ENCODE measurements around the gene DUSP28. TPM values are rescaled to one million over a fixed set of nuclear protein-coding genes. Genes with fewer than 3 reads are reported as not detected.

The DUSP28 gene
- polyA plus RNA-seq, 1 donor = 6.6 TPM

- H3K9me3 ChIP-seq (ENCODE audit: control insufficient read depth, low read depth, low read length) = peaks cover 3% of the 10 kb centered on the region
- DNase-seq = peak; percentile 92 to 93
- H3K4me1 ChIP-seq (ENCODE audit: control insufficient read depth, insufficient read depth, low read length) = peaks cover 33% of the 10 kb centered on the region
- no CpG with 5 or more reads among the region's 27 CpGs for WGBS (ENCODE audit: insufficient coverage, low lambda C conversion rate)
- H3K36me3 ChIP-seq (ENCODE audit: control insufficient read depth, insufficient read depth, low read length) = peaks cover 43% of the 10 kb centered on the region
- H3K4me3 ChIP-seq (ENCODE audit: low read length) = no peak overlapping the region
- H3K27me3 ChIP-seq (ENCODE audit: control insufficient read depth, insufficient read depth, low read length) = no peaks in the 10 kb centered on the region
- peak overlapping the region; percentile 88 for H3K27ac ChIP-seq (ENCODE audit: low read length)
Measured at GRCh38 chr2:240579771-240580614, 19.8 kb downstream of the DUSP28 start.

DNA sequence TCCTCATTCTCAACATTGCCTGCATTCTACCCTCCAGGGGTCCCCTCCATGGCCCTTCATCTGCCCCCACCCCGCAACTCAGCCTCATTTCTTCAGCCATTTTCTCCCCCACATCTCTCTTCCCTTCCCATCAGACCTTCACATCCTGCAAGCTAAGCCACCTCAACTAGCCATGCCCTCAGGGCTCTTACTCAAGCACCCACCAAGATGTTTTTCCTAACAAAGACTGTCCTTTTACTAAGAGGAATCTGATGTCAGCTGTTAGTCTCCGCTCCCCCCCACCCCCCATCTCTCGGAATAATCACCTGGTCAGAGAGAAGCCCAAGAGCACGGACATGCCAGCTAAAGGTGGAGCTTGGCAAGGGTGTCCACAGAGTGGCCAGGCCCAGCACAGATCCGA lies 21.7 kb downstream of the DUSP28 start:
- no peak overlapping the region for H3K27ac ChIP-seq (ENCODE audit: low read length)
- no peak for DNase-seq
- H3K4me3 ChIP-seq (ENCODE audit: low read length) = no peak overlapping the region
- peaks cover 24% of the 10 kb centered on the region for H3K36me3 ChIP-seq (ENCODE audit: control insufficient read depth, insufficient read depth, low read length)
- no peaks in the 10 kb centered on the region for H3K27me3 ChIP-seq (ENCODE audit: control insufficient read depth, insufficient read depth, low read length)
- 100% methylated on average over 1 of the region's 5 CpGs for WGBS (ENCODE audit: insufficient coverage, low lambda C conversion rate)
- peaks cover 37% of the 10 kb centered on the region for H3K4me1 ChIP-seq (ENCODE audit: control insufficient read depth, insufficient read depth, low read length)
- peaks cover 3% of the 10 kb centered on the region for H3K9me3 ChIP-seq (ENCODE audit: control insufficient read depth, low read depth, low read length)

GRCh38 chr2:240582781-240583180 lies 22.6 kb downstream of the DUSP28 start:
- H3K27me3 ChIP-seq (ENCODE audit: control insufficient read depth, insufficient read depth, low read length) = no peaks in the 10 kb centered on the region
- H3K9me3 ChIP-seq (ENCODE audit: control insufficient read depth, low read depth, low read length) = peaks cover 3% of the 10 kb centered on the region
- H3K36me3 ChIP-seq (ENCODE audit: control insufficient read depth, insufficient read depth, low read length) = peaks cover 15% of the 10 kb centered on the region
- WGBS (ENCODE audit: insufficient coverage, low lambda C conversion rate) = no CpG with 5 or more reads among the region's 3 CpGs
- no peak overlapping the region for H3K4me3 ChIP-seq (ENCODE audit: low read length)
- peaks cover 44% of the 10 kb centered on the region for H3K4me1 ChIP-seq (ENCODE audit: control insufficient read depth, insufficient read depth, low read length)
- no peak overlapping the region for H3K27ac ChIP-seq (ENCODE audit: low read length)
- no peak for DNase-seq

GRCh38 chr2:240583774-240584173 lies 23.6 kb downstream of the DUSP28 start:
- Histone ChIP-seq H3K4me3 (ENCODE audit: low read length) (no peak overlapping the region), H3K36me3 (ENCODE audit: control insufficient read depth, insufficient read depth, low read length) (peaks cover 5% of the 10 kb centered on the region), H3K27ac (ENCODE audit: low read length) (no peak overlapping the region), H3K4me1 (ENCODE audit: control insufficient read depth, insufficient read depth, low read length) (peaks cover 44% of the 10 kb centered on the region), H3K9me3 (ENCODE audit: control insufficient read depth, low read depth, low read length) (peaks cover 3% of the 10 kb centered on the region), H3K27me3 (ENCODE audit: control insufficient read depth, insufficient read depth, low read length) (no peaks in the 10 kb centered on the region)
- no peak for DNase-seq
- WGBS (ENCODE audit: insufficient coverage, low lambda C conversion rate) = no CpG with 5 or more reads among the region's 4 CpGs

DNA sequence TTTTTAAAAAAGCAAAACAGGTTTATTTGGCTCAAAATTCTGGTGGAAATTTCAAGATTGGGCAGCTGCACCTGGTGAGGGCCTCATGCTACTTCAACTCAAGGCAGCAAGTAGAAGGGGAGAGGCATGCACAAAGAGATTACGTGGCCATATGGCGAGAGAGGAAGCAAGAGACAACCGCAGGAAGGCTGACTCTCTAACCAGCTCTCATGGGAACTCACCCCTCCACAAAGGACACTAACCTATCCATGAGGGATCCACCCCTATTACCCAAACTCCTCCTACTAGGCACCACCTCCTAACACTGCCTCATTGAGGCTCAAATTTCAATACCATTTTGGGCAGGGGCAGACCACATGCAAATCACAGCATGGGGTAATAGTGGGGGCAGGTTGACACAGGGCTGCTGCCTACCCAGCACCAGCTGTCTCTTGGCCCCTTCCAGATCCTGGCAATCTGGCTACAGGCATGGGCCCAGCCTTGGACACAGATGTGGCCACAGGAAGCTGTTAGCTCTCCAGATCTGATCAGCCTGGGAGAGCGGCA lies 24.4 kb downstream of the DUSP28 start:
- Histone ChIP-seq H3K36me3 (ENCODE audit: control insufficient read depth, insufficient read depth, low read length) (peaks cover 3% of the 10 kb centered on the region), H3K27me3 (ENCODE audit: control insufficient read depth, insufficient read depth, low read length) (no peaks in the 10 kb centered on the region), H3K27ac (ENCODE audit: low read length) (no peak overlapping the region), H3K9me3 (ENCODE audit: control insufficient read depth, low read depth, low read length) (peaks cover 3% of the 10 kb centered on the region), H3K4me3 (ENCODE audit: low read length) (no peak overlapping the region), H3K4me1 (ENCODE audit: control insufficient read depth, insufficient read depth, low read length) (peaks cover 36% of the 10 kb centered on the region)
- DNase-seq = no peak
- no CpG with 5 or more reads among the region's 4 CpGs for WGBS (ENCODE audit: insufficient coverage, low lambda C conversion rate)

- Histone ChIP-seq H3K36me3 (ENCODE audit: control insufficient read depth, insufficient read depth, low read length) (peaks cover 7% of the 10 kb centered on the region), H3K9me3 (ENCODE audit: control insufficient read depth, low read depth, low read length) (peaks cover 3% of the 10 kb centered on the region), H3K4me1 (ENCODE audit: control insufficient read depth, insufficient read depth, low read length) (peaks cover 35% of the 10 kb centered on the region), H3K27me3 (ENCODE audit: control insufficient read depth, insufficient read depth, low read length) (no peaks in the 10 kb centered on the region), H3K4me3 (ENCODE audit: low read length) (peak overlapping the region; percentile 97), H3K27ac (ENCODE audit: low read length) (no peak overlapping the region)
- WGBS (ENCODE audit: insufficient coverage, low lambda C conversion rate) = no CpG with 5 or more reads among the region's 6 CpGs
- DNase-seq = no peak
Measured at GRCh38 chr2:240585101-240585500, 24.9 kb downstream of the DUSP28 start.

DNA sequence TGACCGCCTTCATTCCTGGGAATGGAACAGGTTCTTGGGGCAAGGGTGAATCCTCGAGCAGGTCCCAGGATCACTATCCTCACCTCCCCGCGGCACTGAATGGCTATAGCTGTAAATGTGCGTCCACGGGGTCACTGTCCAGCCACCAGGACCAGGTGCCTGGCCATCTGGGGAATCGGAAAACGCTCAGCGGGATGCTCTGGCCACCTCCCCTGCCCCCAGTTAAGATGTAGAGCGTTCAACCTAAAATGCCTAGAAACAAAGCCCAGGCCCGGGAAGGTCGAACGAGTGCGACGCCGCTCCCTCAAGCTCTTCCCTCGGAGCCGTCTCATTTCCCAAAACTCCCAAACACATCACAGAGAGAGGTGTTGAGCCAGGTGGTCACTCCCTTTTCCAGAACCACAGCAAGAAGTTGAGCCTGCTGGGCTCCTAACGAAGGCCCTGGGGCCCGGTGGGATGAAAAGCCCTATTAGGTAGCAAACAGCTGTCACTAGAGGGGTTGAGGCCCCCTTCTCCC lies 25.6 kb downstream of the DUSP28 start:
- no peak for DNase-seq
- Histone ChIP-seq H3K9me3 (ENCODE audit: control insufficient read depth, low read depth, low read length) (peaks cover 3% of the 10 kb centered on the region), H3K27me3 (ENCODE audit: control insufficient read depth, insufficient read depth, low read length) (no peaks in the 10 kb centered on the region), H3K4me1 (ENCODE audit: control insufficient read depth, insufficient read depth, low read length) (peaks cover 28% of the 10 kb centered on the region), H3K27ac (ENCODE audit: low read length) (peak overlapping the region; percentile 97), H3K36me3 (ENCODE audit: control insufficient read depth, insufficient read depth, low read length) (peaks cover 11% of the 10 kb centered on the region), H3K4me3 (ENCODE audit: low read length) (peak overlapping the region; percentile 97)
- no CpG with 5 or more reads among the region's 20 CpGs for WGBS (ENCODE audit: insufficient coverage, low lambda C conversion rate)

GRCh38 chr2:240586198-240586918 lies 26.2 kb downstream of the DUSP28 start, which contains the start of gene CAPN10:
CAPN10 (plus strand) TSS chr2:240586734; CDS start chr2:240586912, 178 bp downstream.
- Histone ChIP-seq H3K27ac (ENCODE audit: low read length) (peak within 1 kb of the TSS; percentile 97), H3K4me3 (ENCODE audit: low read length) (peak within 1 kb of the TSS; percentile 97), H3K4me1 (ENCODE audit: control insufficient read depth, insufficient read depth, low read length) (peaks cover 26% of the 10 kb centered on the region), H3K27me3 (ENCODE audit: control insufficient read depth, insufficient read depth, low read length) (no peaks in the 10 kb centered on the region), H3K9me3 (ENCODE audit: control insufficient read depth, low read depth, low read length) (peaks cover 2% of the 10 kb centered on the region), H3K36me3 (ENCODE audit: control insufficient read depth, insufficient read depth, low read length) (peaks cover 17% of the 10 kb centered on the region)
- WGBS (ENCODE audit: insufficient coverage, low lambda C conversion rate) = no CpG with 5 or more reads among the region's 88 CpGs
- peak; percentile 96 to 98 for DNase-seq

GRCh38 chr2:240586919-240587800 lies 27.0 kb downstream of the DUSP28 start:
- no CpG with 5 or more reads among the region's 62 CpGs for WGBS (ENCODE audit: insufficient coverage, low lambda C conversion rate)
- H3K4me3 ChIP-seq (ENCODE audit: low read length) = peak overlapping the region; percentile 97
- H3K4me1 ChIP-seq (ENCODE audit: control insufficient read depth, insufficient read depth, low read length) = peaks cover 26% of the 10 kb centered on the region
- no peaks in the 10 kb centered on the region for H3K27me3 ChIP-seq (ENCODE audit: control insufficient read depth, insufficient read depth, low read length)
- no peak overlapping the region for H3K27ac ChIP-seq (ENCODE audit: low read length)
- H3K9me3 ChIP-seq (ENCODE audit: control insufficient read depth, low read depth, low read length) = no peaks in the 10 kb centered on the region
- peak in 1 of 2 donors; percentile 36 for DNase-seq
- H3K36me3 ChIP-seq (ENCODE audit: control insufficient read depth, insufficient read depth, low read length) = peaks cover 24% of the 10 kb centered on the region

All from large intestine (tissue), 3 donors.